H1 (cell line): Measurements from ENCODE around the gene TBC1D32. TPM values are rescaled to one million over a fixed set of nuclear protein-coding genes. Genes with fewer than 3 reads are reported as not detected.

ENCODE experiments used
- CTCF ChIA-PET: fragments of 300-600 bp; sonication (Branson Sonifier 250); formaldehyde crosslinking; loops from one replicate; lab custom pipeline; 2021; ENCODE audit not compliant: partially characterized antibody; lab: Charles Lee
- POLR2A ChIA-PET: fragments of 300-600 bp; sonication (Branson Sonifier 250); formaldehyde crosslinking; loops from one replicate; lab custom pipeline; 2021; ENCODE audit warnings: inconsistent platforms; ENCODE audit not compliant: partially characterized antibody; lab: Charles Lee
- DNase-seq, 2 experiments: peaks; one replicate each; pipeline versions ENCODE4 v3.0.0 to v3.0.0-alpha.2; 2010 to 2022; ENCODE audit warnings: low spot score in 2 of 2, low read depth in 1 of 2, mixed read lengths in 1 of 2
- FAIRE-seq: peaks from 2 replicates; lab custom pipeline; 2011; peaks lifted over from hg19 to GRCh38; lab: Jason Lieb, UNC
- H2AFZ ChIP-seq: 2 replicates; pipeline ENCODE4 v1.8.1; 2012; ENCODE audit warnings: low read length, inconsistent platforms
- H2AK5ac ChIP-seq: 2 replicates; pipeline ENCODE4 v1.6.1; 2013; ENCODE audit warnings: low read depth, low read length
- H2BK120ac ChIP-seq: replicated peaks from 2 replicates; pipeline ENCODE3; 2013; ENCODE audit warnings: low read depth, low read length, inconsistent platforms
- H2BK12ac ChIP-seq: 2 replicates; pipeline ENCODE4 v1.6.1; 2013; ENCODE audit warnings: low read depth, low read length
- H2BK15ac ChIP-seq: 2 replicates; pipeline ENCODE4 v1.6.1; 2013; ENCODE audit warnings: low read length
- H2BK20ac ChIP-seq: 2 replicates; pipeline ENCODE4 v1.6.1; 2013; ENCODE audit warnings: low read length
- H2BK5ac ChIP-seq: 2 replicates; pipeline ENCODE4 v1.6.1; 2013; ENCODE audit warnings: low read depth, low read length
- H3K14ac ChIP-seq: 2 replicates; pipeline ENCODE4 v1.6.1; 2013; ENCODE audit warnings: inconsistent platforms; ENCODE audit not compliant: insufficient read length
- H3K18ac ChIP-seq: 2 replicates; pipeline ENCODE4 v1.6.1; 2013; ENCODE audit warnings: low read length; ENCODE audit errors: extremely low read depth
- H3K23ac ChIP-seq: 2 replicates; pipeline ENCODE4 v1.6.1; 2013; ENCODE audit warnings: inconsistent platforms; ENCODE audit not compliant: insufficient read length
- H3K23me2 ChIP-seq: 2 replicates; pipeline ENCODE4 v1.6.1; 2013; ENCODE audit warnings: low read depth, low read length
- H3K27ac ChIP-seq: 2 replicates; pipeline ENCODE4 v1.6.1; 2011; ENCODE audit warnings: low read depth, low read length, inconsistent platforms
- H3K27me3 ChIP-seq, 4 experiments: replicated peaks in 1 of 4; 1 replicate in 1 of 4; 2 replicates in 3 of 4; pipeline versions ENCODE4 v1.6.1 to v1.8.1; 2011 to 2013; ENCODE audit warnings: low read length in 3 of 4, mild to moderate bottlenecking in 3 of 4, inconsistent platforms in 2 of 4, mixed read lengths in 2 of 4, moderate library complexity in 1 of 4; ENCODE audit not compliant: control insufficient read depth in 3 of 4, insufficient read depth in 3 of 4; ENCODE audit errors: extremely low read depth in 1 of 4
- H3K36me3 ChIP-seq, 4 experiments: 2 replicates each; pipeline versions ENCODE4 v1.6.1 to v1.8.1; 2011 to 2013; ENCODE audit warnings: mild to moderate bottlenecking in 4 of 4, low read length in 3 of 4, moderate library complexity in 2 of 4, control low read depth in 1 of 4, inconsistent platforms in 1 of 4; ENCODE audit not compliant: insufficient read depth in 4 of 4, control insufficient read depth in 2 of 4
- H3K4ac ChIP-seq: replicated peaks from 2 replicates; pipeline ENCODE3; 2013; ENCODE audit warnings: low read length, low read depth, mixed read lengths, inconsistent platforms; ENCODE audit not compliant: insufficient read length
- H3K4me1 ChIP-seq, 4 experiments: replicated peaks in 1 of 4; 1 replicate in 1 of 4; 2 replicates in 3 of 4; pipeline versions ENCODE4 v1.6.1 to v1.8.1; 2011 to 2013; ENCODE audit warnings: low read length in 3 of 4, inconsistent platforms in 2 of 4, mixed read lengths in 1 of 4; ENCODE audit not compliant: insufficient read depth in 4 of 4, control insufficient read depth in 3 of 4
- H3K4me2 ChIP-seq, 2 experiments: 2 replicates each; pipeline versions ENCODE4 v1.6.1 to v1.8.1; 2011 to 2013; ENCODE audit warnings: low read depth in 2 of 2, low read length in 2 of 2, control low read depth in 1 of 2, inconsistent platforms in 1 of 2, mild to moderate bottlenecking in 1 of 2; ENCODE audit not compliant: insufficient read depth in 1 of 2
- H3K4me3 ChIP-seq, 4 experiments: fragments of 200-600, 300-600 bp in 1 of 4; sonication (generic), shearing (Covaris generic), sonication (Bioruptor Twin) in 1 of 4; 2 replicates each; pipeline versions ENCODE4 v1.5.1 to v1.8.1; 2011 to 2016; ENCODE audit warnings: low read length in 4 of 4, low read depth in 3 of 4, control low read depth in 2 of 4, inconsistent platforms in 2 of 4, mild to moderate bottlenecking in 2 of 4, mixed read lengths in 1 of 4, moderate library complexity in 1 of 4; ENCODE audit not compliant: insufficient read depth in 2 of 4; ENCODE audit errors: extremely low read depth in 1 of 4
- H3K56ac ChIP-seq: replicated peaks from 2 replicates; pipeline ENCODE3; 2013; ENCODE audit warnings: low read depth, mild to moderate bottlenecking, mixed read lengths, low read length, inconsistent platforms; ENCODE audit not compliant: insufficient read length
- H3K79me1 ChIP-seq: 2 replicates; pipeline ENCODE4 v1.6.1; 2013; ENCODE audit warnings: low read depth, low read length, control low read depth
- H3K79me2 ChIP-seq, 2 experiments: 2 replicates each; pipeline versions ENCODE4 v1.6.1 to v1.8.1; 2012 to 2013; ENCODE audit warnings: low read length in 2 of 2, mild to moderate bottlenecking in 2 of 2, inconsistent platforms in 1 of 2; ENCODE audit not compliant: insufficient read depth in 2 of 2, control insufficient read depth in 1 of 2
- H3K9ac ChIP-seq, 4 experiments: replicated peaks in 1 of 4; 1 replicate in 1 of 4; 2 replicates in 3 of 4; pipeline versions ENCODE4 v1.6.1 to v1.8.1; 2011 to 2013; ENCODE audit warnings: low read depth in 3 of 4, low read length in 3 of 4, control low read depth in 2 of 4, mild to moderate bottlenecking in 2 of 4, moderate library complexity in 2 of 4, inconsistent platforms in 1 of 4; ENCODE audit errors: extremely low read depth in 1 of 4
- H3K9me3 ChIP-seq, 2 experiments: 2 replicates each; pipeline versions ENCODE4 v1.6.1 to v1.8.1; 2012 to 2013; ENCODE audit warnings: mild to moderate bottlenecking in 2 of 2, moderate library complexity in 2 of 2, control low read depth in 1 of 2, inconsistent platforms in 1 of 2, low read depth in 1 of 2, low read length in 1 of 2, mixed read lengths in 1 of 2; ENCODE audit not compliant: insufficient read depth in 2 of 2
- H4K20me1 ChIP-seq, 2 experiments: replicated peaks in 1 of 2; 2 replicates each; pipeline versions ENCODE3 to v1.8.1; 2011 to 2013; ENCODE audit warnings: inconsistent platforms in 2 of 2, low read length in 2 of 2, mild to moderate bottlenecking in 1 of 2; ENCODE audit not compliant: insufficient read depth in 2 of 2, control insufficient read depth in 1 of 2
- H4K5ac ChIP-seq: 2 replicates; pipeline ENCODE4 v1.6.1; 2013; ENCODE audit warnings: low read length, low read depth, mixed read lengths, inconsistent platforms; ENCODE audit not compliant: insufficient read length
- H4K8ac ChIP-seq: 2 replicates; pipeline ENCODE4 v1.8.0; 2013; ENCODE audit warnings: mild to moderate bottlenecking, moderate library complexity, low read length, inconsistent platforms; ENCODE audit not compliant: insufficient read depth; ENCODE audit errors: extremely low read depth
- H4K91ac ChIP-seq: replicated peaks from 2 replicates; pipeline ENCODE3; 2013; ENCODE audit warnings: low read length, mixed read lengths, inconsistent platforms; ENCODE audit not compliant: insufficient read length
- BRCA1 ChIP-seq: IDR thresholded peaks from 2 replicates; pipeline ENCODE4 v1.6.1; 2012; ENCODE audit warnings: low read depth, low read length, improper control_type of control experiment
- CBX5 ChIP-seq: fragments of 300-800, 300-1000 bp; sonication (generic); IDR thresholded peaks from 2 replicates; pipeline ENCODE4 v1.7.1; 2016; ENCODE audit warnings: antibody characterized with exemption, low read length, low read depth
- EZH2 ChIP-seq: fragments of 200-600 bp; sonication (generic); IDR thresholded peaks from 2 replicates; pipeline ENCODE4 v1.7.1; 2012; ENCODE audit warnings: low read depth, mild to moderate bottlenecking, moderate library complexity, low read length, inconsistent platforms; ENCODE audit not compliant: severe bottlenecking
- FOSL1 ChIP-seq: IDR thresholded peaks from 2 replicates; pipeline ENCODE4 v1.6.1; 2011; ENCODE audit warnings: mild to moderate bottlenecking, low read depth, low read length, moderate library complexity; ENCODE audit not compliant: insufficient read depth
- GABPA ChIP-seq: IDR thresholded peaks from 2 replicates; pipeline ENCODE4 v1.6.1; 2011; ENCODE audit warnings: mild to moderate bottlenecking, low read length, moderate library complexity, borderline replicate concordance; ENCODE audit not compliant: insufficient read depth
- GTF2F1 ChIP-seq: IDR thresholded peaks from 2 replicates; pipeline ENCODE4 v1.6.1; 2012; ENCODE audit warnings: low read depth, low read length, improper control_type of control experiment, borderline replicate concordance
- RFX5 ChIP-seq: IDR thresholded peaks from 2 replicates; pipeline ENCODE4 v1.6.1; 2011; ENCODE audit warnings: low read depth, low read length, improper control_type of control experiment, borderline replicate concordance
- RNF2 ChIP-seq: fragments of 200-900, 300-1000 bp; sonication (generic); IDR thresholded peaks from 2 replicates; pipeline ENCODE4 v1.7.1; 2016; ENCODE audit warnings: borderline replicate concordance, low read depth, mild to moderate bottlenecking, antibody characterized with exemption, low read length; ENCODE audit not compliant: poor library complexity, severe bottlenecking; ENCODE audit errors: missing control alignments
- SP1 ChIP-seq: IDR thresholded peaks from 2 replicates; pipeline ENCODE4 v1.6.1; 2011; ENCODE audit warnings: low read depth, low read length
- TAF7 ChIP-seq: optimal IDR thresholded peaks from 2 replicates; pipeline ENCODE3; 2011; ENCODE audit warnings: low read depth, mild to moderate bottlenecking, inconsistent platforms, low read length, moderate library complexity, borderline replicate concordance
- YY1 ChIP-seq: IDR thresholded peaks from 2 replicates; pipeline ENCODE4 v1.6.1; 2011; ENCODE audit warnings: low read depth, mild to moderate bottlenecking, low read length
- ZNF274 ChIP-seq: IDR thresholded peaks from 2 replicates; pipeline ENCODE4 v1.7.0; 2012; ENCODE audit warnings: low read length, borderline replicate concordance; ENCODE audit errors: extremely low read depth
- WGBS, 2 experiments: shearing (Covaris generic) in 1 of 2; methylation state at CpG; one replicate each; pipeline versions ENCODE4 v1.1.6 to v1.1.7; 2013 to 2015; ENCODE audit warnings: low lambda C conversion rate in 2 of 2, mixed read lengths in 2 of 2, inconsistent platforms in 1 of 2, low coverage in 1 of 2, missing lambda C conversion rate in 1 of 2; ENCODE audit not compliant: insufficient replicate concordance in 2 of 2, insufficient coverage in 1 of 2, insufficient read length in 1 of 2; ENCODE audit errors: extremely low coverage in 1 of 2, missing lambda C conversion rate in 1 of 2; 5-methylcytosine and 5-hydroxymethylcytosine counted together
- polyA plus RNA-seq, 7 experiments: library from polyadenylated mRNA; depleted of rRNA in 3 of 7; stranded (reverse) in 5 of 7; unstranded in 2 of 7; fragments of >200 nt in 5 of 7; fragments of 200-250 nt in 2 of 7; gene quantifications; 1 replicate in 5 of 7; 2 replicates in 1 of 7; 4 replicates in 1 of 7; pipeline versions ENCODE4 v1.2.1 to v1.2.3, GENCODE V29; 2011 to 2013; ENCODE audit warnings: missing spikeins in 2 of 7, mixed read lengths in 2 of 7
- total RNA-seq: library from RNA; stranded (reverse); fragmentation: NEBNext Ultra II Directional; extraction: Animal tissue kit (Norgen Biotek cat#: 25700); gene quantifications from 2 replicates; pipeline ENCODE4 v1.2.1, GENCODE V29; 2021
- TF ChIP-seq, protein P1 (sequence below): IDR thresholded peaks from 2 replicates; pipeline ENCODE4 v1.6.1; 2011; ENCODE audit warnings: low read length, improper control_type of control experiment

Gene TBC1D32
- total and polyA plus RNA-seq, 2 of the 8 experiments (the other 6 are each of a cell fraction or from before 2014, with no cell fraction given) = 5.3 to 7.1 TPM

GRCh38 chr6:121330516-121330915, 3.8 kb downstream of the TBC1D32 start:
- no peak overlapping the region for H2BK12ac ChIP-seq
- CTCF ChIA-PET = interaction anchor here (0.6 to 1.9 kb wide), 2 partner anchors 12 to 242 kb away, joined by 3 to 7 read pairs; no protein-coding TSS in a partner anchor
- peaks cover 0 to 3% (median 0%) of the 10 kb centered on the region in 4 experiments; a peak in 2 of 7 replicates for H3K4me1 ChIP-seq
- TF ChIP-seq EZH2 (no peak), SP1 (no peak), ZNF274 (no peak), RNF2 (no peak), BRCA1 (no peak), TAF7 (no peak), GABPA (no peak), CBX5 (no peak), GTF2F1 (no peak), FOSL1 (no peak), RFX5 (no peak), YY1 (no peak)
- TF ChIP-seq, protein P1, sequence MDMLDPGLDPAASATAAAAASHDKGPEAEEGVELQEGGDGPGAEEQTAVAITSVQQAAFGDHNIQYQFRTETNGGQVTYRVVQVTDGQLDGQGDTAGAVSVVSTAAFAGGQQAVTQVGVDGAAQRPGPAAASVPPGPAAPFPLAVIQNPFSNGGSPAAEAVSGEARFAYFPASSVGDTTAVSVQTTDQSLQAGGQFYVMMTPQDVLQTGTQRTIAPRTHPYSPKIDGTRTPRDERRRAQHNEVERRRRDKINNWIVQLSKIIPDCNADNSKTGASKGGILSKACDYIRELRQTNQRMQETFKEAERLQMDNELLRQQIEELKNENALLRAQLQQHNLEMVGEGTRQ = no peak

More at GRCh38 chr6:121330516-121330915, 3.8 kb downstream of the TBC1D32 start:
- no peak overlapping the region for H4K8ac ChIP-seq
- no peak overlapping the region for H2BK120ac ChIP-seq
- no peaks in the 10 kb centered on the region for H3K36me3 ChIP-seq
- H3K23me2 ChIP-seq = peaks cover 8% of the 10 kb centered on the region
- no peaks in the 10 kb centered on the region for H4K20me1 ChIP-seq
- H4K5ac ChIP-seq = no peak overlapping the region
- no peaks in the 10 kb centered on the region for H3K27me3 ChIP-seq
- H3K79me2 ChIP-seq = no peaks in the 10 kb centered on the region
- no peak overlapping the region for H3K4me3 ChIP-seq
- no peak overlapping the region for H2BK5ac ChIP-seq
- no peak overlapping the region for H2BK20ac ChIP-seq
- no peak for DNase-seq
- H3K4ac ChIP-seq = no peak overlapping the region
- POLR2A ChIA-PET = interaction anchor here (0.6 kb wide), 1 partner anchor 1028 kb away, joined by 3 read pairs; no protein-coding TSS in a partner anchor
- H3K9ac ChIP-seq = no peak overlapping the region
- H2BK15ac ChIP-seq = no peak overlapping the region
- no peaks in the 10 kb centered on the region for H3K9me3 ChIP-seq
- no peak overlapping the region for H3K4me2 ChIP-seq
- H3K56ac ChIP-seq = no peak overlapping the region
- no peak for FAIRE-seq
- no peaks in the 10 kb centered on the region for H3K79me1 ChIP-seq
- no peak overlapping the region for H3K27ac ChIP-seq
- H2AK5ac ChIP-seq = no peak overlapping the region
- no peak overlapping the region for H3K23ac ChIP-seq
- 78% methylated on average over 2 of the region's 2 CpGs; no CpG with 5 or more reads in 1 of the 2 experiments for WGBS, 2 experiments
- no peak overlapping the region for H2AFZ ChIP-seq
- H3K14ac ChIP-seq = no peak overlapping the region
- H3K18ac ChIP-seq = no peak overlapping the region
- H4K91ac ChIP-seq = no peak overlapping the region
